Fibroblast of the aortic adventitia (primary cell): ENCODE data around the gene GRB2. TPM values are rescaled to one million over a fixed set of nuclear protein-coding genes. Genes with fewer than 3 reads are reported as not detected.

Source experiments
- DNase-seq: peaks from one replicate; pipeline ENCODE4 v3.0.0-alpha.2; 2010; ENCODE audit warnings: low read depth
- H3K4me3 ChIP-seq: 2 replicates; pipeline ENCODE4 v1.5.1; 2011; ENCODE audit warnings: low read depth, mild to moderate bottlenecking, control low read depth, low read length, moderate library complexity
- CTCF ChIP-seq: IDR thresholded peaks from 2 replicates; pipeline ENCODE4 v1.5.1; 2011; ENCODE audit warnings: mild to moderate bottlenecking, low read length, control low read depth, inconsistent platforms; ENCODE audit not compliant: insufficient read depth
- total RNA-seq: library from RNA; depleted of rRNA; stranded (reverse); fragments of >200 nt; gene quantifications from 2 replicates; pipeline ENCODE4 v1.2.3, GENCODE V29; 2012; ENCODE audit warnings: low replicate concordance

Gene GRB2
- total RNA-seq, 1 donor, result 57.6 TPM

DNA sequence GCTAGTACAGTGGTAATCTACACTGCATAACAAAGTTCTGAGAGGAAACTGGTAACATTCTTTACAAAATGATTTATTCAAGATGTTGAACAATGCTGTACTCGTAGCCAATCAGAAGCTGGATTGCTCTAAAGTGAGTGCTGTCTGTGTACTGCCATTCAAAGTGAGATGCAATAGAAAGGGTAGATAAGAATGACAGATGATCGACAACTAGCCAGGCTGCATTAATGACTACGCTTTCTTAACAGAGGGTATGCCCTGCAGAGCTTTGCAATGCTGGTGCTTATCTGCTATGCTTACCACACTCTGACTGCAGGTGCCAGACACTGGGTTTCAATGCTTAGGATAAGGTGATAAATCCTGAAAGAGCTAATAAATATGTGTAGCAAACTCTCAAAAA, 70.2 kb downstream of the GRB2 start:
- no peak for DNase-seq
- TF ChIP-seq CTCF, result no peak
- H3K4me3 ChIP-seq, result no peak overlapping the region

- TF ChIP-seq CTCF, result no peak
- DNase-seq, result no peak
- no peak overlapping the region for H3K4me3 ChIP-seq
These were observed 70.8 kb downstream of the GRB2 start for GRCh38 chr17:75334723-75335122.

- TF ChIP-seq CTCF, result no peak
These were observed 73.8 kb downstream of the GRB2 start for GRCh38 chr17:75331671-75332070.

GRCh38 chr17:75327757-75328156, 77.7 kb downstream of the GRB2 start:
- DNase-seq, result no peak
- no peak for TF ChIP-seq CTCF
- H3K4me3 ChIP-seq, result no peak overlapping the region

More at GRCh38 chr17:75331671-75332070, 73.8 kb downstream of the GRB2 start:
- no peak overlapping the region for H3K4me3 ChIP-seq
- DNase-seq, result no peak

DNA sequence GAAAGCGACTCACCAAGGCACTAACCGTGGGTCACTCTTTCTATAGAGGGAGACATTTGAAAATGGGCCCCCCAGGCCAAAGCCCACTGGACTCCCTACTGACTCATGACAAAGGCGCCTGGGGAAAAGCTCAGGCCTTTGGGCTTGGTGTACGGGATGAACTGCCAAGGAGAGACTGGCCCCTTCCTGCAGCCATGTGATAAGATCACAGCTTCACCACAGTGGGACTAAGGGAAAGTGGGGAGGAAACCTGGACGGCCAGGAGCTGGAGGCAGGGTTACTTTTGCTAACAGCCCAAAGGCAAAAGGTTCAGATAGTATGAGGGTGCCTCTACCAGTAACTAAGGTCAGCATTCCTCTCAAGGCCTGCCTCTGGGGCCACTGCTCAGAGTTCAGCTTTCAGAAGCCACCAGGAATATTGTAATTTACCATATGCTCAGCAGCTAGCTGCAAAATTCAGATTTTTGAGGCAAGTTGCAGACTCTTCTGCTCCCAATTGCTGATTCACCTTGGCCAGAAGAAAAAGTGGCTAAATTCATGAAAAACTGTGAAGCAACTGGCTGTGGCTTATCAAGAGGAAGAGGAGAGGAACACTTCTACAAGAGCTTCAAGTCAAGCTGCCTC, 79.1 kb downstream of the GRB2 start:
- no peak for TF ChIP-seq CTCF
- H3K4me3 ChIP-seq, result no peak overlapping the region
- DNase-seq, result peak; percentile 66

DNA sequence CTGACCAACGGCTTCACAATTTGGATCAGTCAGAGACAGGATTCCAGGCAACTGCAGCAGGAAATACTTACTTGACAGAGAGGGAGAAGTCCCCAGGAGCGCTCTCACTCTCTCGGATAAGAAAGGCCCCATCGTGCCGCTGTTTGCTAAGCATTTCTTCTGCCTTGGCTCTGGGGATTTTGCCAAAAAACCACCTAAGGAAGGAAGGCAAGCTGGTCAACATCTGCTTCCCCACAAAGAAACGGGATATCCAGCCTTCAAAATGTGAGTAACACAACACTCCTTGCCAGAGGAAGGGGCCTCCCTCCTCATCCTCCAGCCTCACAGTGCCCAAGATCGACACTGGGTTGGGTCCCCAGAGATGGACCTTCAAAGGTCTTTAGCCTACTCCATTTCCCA, 79.7 kb downstream of the GRB2 start:
- peak; percentile 81 for DNase-seq
- TF ChIP-seq CTCF, result no peak
- H3K4me3 ChIP-seq, result no peak overlapping the region

DNA sequence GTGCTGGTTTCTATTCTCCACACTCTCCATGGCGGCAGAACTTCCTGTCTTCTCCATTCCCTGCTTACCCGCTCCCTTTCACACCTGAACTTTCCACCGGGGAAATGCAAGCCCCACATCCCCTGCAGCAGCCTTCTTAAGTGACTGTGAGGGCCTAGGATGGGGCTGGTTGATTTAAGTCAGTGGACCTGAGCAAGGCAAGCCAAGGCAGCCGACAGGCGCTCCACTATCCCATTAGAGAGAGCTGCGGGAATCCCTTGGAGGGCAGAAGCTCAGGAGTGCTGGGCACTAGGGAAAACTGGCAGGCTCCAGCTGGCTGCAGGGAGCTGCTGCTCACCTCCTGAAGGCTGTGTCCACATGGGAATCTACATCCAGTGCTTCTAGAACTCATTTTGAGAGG, 80.1 kb downstream of the GRB2 start:
- no peak for TF ChIP-seq CTCF
- no peak overlapping the region for H3K4me3 ChIP-seq
- DNase-seq, result no peak
